ENCODE results near the gene CTSL.

Gene CTSL

DNA sequence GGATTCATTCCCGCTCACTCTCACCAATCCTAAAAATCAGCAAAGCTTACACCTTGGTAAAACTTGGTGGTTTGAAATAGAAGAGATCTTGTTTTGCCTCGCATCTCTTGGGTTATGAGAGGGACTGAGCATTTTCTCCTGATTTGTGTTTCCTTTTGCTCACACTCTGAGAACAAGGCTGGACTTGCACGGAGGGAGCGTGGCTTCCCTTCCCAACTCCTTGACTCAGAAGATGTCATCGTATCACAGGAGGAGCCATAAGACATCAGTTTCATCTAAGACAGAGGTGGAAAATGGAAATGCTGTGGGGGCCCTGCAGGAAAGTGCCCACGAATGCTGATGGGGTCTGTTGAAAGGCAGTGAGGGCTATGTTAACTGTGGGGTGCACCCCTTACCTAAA lies 37.4 kb downstream of the CTSL start:
- no peak for DNase-seq

DNA sequence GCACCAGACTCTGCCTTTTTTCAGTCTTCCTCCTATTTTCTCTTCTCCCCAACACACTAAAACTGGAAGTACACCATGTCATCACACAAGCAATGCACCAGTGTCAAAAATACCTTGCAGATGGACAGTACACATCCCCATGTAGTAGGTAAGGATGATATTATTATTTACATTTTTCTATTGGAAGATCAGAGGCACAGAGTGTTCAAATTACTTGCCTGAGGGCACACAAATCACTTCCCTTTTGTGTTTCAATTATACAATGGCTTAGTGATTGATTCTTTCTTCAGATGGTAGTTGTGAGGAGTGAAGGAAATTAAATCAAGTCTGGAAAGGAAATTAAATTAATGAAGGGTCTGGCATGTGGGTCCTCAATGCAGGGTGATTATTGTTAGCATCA lies 39.6 kb downstream of the CTSL start:
- no peak for DNase-seq

DNA sequence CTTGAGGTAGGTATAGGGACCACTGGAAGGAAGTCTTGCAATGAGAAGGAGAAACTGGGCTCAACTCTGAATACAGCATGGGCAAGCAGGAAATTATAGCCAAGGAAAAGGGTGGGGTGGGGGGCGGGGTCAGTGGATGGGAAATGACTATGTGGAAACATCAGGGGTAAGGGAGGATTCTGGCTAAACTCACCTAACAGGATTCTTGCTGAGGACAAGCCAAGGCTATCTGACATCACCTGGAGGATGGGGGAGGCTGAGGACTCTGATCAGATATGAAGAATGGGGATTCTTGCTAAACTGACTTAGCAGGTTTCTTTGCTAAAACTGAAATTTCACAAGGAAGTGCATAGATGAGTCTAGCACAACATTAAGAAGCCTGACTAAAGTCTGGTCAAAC lies 40.8 kb downstream of the CTSL start:
- DNase-seq: no peak

DNA sequence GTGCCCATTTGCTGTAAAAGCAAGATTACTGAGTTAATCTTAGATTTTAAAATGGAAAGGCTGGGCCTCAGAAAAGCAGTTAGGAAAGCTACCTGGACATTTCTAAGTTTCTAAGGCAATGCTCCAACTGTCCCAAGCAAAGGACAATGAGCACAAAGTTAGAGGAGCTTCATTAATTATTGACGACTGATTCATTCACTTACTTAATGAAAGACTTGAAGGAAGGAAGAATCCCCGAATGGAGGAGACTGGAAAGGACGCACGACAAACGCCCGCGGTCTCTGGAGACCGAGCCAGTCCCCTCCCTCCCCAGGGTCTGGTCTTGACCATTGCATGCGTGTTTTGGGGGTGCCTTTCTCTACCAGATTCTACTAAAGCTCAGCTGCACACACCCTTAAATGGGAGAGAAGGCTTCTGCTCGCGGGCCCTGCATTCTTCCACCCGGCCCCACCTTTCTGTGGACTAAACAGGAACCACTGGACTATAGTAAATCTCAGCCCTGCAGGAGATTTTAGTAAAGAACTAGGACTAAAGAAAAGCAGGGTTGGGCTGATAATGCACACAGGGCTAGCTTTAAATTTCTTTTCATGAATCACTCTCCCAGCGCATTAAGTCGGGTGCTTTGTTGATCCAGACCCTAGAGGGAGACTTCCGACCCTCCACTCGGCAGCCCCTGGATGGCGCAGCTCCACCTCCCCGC lies 44.8 kb downstream of the CTSL start:
- no peak for DNase-seq

DNA sequence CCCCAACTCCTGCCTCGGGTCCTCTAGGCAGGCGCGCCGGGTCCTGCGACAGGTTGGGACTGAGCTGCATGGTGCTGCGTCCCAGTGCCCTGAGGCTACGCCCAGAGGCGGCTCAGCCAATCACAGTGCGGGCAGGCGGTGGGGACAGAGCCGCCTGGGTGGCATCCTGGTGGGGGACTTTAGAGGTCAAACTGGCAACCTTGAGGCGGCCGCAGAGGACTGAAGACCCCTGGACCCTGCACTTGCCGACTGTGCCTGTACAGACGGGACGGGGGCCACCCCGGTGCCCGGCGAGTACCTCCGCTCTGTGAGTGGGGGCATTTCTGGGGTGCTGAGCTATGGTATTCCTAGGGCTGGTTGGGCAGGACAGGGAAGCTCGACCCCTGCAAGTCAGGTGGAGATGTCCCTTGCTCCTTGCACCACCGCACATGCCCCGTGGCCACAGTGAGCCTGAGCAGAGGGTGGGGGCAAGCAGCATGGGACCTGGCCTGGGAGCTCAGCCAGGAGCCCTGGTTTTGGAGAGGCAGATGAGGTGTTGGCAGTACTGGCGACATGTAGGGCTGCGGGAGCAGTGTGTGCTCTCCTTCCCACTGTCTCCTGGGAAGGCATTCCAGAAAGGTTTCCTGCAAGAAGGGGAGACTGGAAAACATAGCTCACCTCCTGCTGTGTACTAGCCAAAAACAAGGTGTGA lies 45.5 kb downstream of the CTSL start:
- DNase-seq: no peak

DNA sequence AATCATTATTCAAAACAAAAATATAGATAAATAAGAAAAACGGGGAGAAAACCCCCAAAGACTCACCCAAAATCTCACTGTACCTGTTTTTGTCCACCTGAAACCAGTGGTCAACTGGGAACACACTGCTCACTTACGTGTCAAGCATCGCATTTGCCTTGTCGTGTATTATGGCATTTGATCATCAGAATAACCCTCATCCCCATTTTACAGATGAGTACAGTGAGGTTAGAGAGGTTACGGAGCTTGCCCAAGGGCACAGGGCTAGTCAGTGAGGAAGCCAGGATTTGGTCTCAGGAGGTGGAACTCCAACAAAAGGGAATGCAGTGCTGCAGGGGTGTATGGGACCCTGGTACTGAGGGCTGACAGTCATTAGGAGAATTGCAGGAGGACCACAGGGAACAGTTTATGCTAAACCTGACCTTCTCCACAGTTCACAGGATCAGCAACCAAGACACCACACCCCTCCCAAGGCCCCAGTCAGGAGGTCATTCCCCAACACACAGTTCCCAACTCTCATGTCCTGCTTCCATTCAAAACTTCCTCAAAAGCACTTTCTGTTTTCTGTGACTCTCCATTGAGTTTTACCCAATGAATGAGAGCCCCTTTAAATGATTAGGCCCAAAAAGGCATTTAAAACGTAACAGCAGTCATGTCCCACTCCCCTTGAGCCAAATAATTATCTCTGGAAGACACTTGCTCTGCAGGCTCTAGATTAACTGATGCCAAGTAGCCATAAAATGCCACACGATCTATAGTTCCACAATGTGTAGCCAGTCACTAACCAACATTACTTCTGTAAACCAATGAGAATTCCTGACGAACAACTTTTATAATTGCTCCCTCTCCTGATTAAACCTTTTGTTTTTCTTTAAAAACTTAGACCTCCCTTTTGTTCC lies 50.8 kb downstream of the CTSL start:
- DNase-seq: no peak

DNA sequence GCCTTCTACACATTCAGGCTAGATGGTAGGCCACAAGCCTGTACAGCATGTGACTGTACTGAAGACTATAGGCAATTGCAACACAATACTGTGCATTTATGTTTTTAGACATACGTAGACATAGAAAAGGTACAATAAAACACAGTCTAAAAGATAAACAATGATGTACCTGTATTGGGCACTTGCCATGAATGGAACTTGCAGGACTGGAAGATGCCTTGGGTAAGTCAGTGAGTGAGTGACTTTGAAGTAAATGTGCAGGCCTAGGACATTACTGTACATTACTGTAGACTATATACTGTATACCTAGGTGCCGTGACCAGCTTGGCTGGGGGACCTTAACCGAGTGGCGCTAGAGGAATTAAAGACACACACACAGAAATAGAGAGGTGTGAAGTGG lies 53.1 kb downstream of the CTSL start:
- DNase-seq: no peak

All from fibroblast of skin of right quadriceps (primary cell).